Measurements from ENCODE around the gene RASGRP1.
"Not testable (repeated sequence)": the region's sequence is repeated elsewhere in the genome, so short reads cannot be mapped to it uniquely, and the experiment has no call there.

Gene RASGRP1

DNA sequence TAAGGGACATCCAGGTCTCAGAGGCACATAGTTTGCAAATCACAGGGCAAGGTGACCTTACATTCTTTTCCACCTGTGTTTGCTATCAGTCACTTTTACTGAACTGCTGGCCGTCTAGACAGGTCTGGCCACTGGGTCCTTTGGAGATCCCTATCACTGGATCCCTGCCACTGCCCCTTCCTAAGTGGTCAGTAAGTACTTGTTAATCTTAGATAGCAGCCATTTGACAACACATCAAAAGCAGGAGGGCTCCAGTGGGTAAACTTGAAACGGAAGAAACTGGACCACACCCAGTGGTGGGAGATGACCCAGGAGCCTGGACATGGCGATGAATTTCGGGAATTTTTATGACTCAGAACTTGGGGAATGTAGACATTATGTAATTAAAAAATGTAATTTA is 28.9 kb upstream of the RASGRP1 start:
- TF ChIP-seq, protein P1, sequence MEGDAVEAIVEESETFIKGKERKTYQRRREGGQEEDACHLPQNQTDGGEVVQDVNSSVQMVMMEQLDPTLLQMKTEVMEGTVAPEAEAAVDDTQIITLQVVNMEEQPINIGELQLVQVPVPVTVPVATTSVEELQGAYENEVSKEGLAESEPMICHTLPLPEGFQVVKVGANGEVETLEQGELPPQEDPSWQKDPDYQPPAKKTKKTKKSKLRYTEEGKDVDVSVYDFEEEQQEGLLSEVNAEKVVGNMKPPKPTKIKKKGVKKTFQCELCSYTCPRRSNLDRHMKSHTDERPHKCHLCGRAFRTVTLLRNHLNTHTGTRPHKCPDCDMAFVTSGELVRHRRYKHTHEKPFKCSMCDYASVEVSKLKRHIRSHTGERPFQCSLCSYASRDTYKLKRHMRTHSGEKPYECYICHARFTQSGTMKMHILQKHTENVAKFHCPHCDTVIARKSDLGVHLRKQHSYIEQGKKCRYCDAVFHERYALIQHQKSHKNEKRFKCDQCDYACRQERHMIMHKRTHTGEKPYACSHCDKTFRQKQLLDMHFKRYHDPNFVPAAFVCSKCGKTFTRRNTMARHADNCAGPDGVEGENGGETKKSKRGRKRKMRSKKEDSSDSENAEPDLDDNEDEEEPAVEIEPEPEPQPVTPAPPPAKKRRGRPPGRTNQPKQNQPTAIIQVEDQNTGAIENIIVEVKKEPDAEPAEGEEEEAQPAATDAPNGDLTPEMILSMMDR (conservative IDR thresholded peaks at IDR 0.05; ENCODE audit: low read depth, low read length), result no peak
- no peak overlapping the region for H3K4me3 ChIP-seq (ENCODE audit: low read length)
- DNase-seq (ENCODE audit: low read depth), result no peak

DNA sequence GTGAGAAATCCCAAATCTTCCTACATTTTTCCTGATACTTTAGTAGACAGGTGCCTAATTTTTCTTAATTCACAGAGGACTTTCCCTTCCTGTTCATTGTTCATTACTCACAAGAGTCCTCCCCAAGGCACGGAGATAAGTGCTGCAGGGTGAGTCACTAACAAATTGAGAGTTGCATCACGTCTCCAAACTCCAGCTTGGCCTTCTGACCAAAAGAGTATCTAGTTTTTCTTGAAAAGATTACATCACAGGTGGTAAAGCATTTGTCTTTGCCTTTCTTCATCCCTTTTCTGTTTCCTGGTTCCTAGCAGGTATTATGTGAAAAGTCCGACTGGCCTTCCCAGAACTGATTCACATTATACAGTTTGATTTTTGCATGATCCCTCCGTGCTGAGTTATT is 24.9 kb upstream of the RASGRP1 start:
- peak; percentile 35 for DNase-seq (ENCODE audit: low read depth)
- TF ChIP-seq, protein P1 (conservative IDR thresholded peaks at IDR 0.05; ENCODE audit: low read depth, low read length), result no peak
- H3K4me3 ChIP-seq (ENCODE audit: low read length), result no peak overlapping the region

DNA sequence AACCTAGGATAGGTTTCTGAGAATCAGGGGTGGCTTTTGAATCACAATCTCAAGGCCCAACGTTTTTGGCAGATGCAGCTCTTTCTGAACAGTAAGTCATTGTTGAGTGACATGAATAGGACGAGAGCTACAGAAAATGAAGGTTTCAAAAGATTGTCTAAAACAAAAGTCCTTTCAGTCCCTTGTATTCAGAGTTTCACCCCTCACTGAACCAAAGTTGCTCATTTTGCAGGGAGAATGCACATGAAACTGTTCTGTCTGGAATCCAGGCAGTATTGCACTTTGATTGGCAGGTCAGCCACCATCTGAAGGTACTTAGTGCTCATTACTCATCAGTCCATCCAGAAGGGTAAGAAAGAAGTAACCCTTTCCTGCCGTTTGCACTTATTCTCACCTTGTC is 24.1 kb upstream of the RASGRP1 start:
- peak; percentile 51 for DNase-seq (ENCODE audit: low read depth)
- H3K4me3 ChIP-seq (ENCODE audit: low read length), result no peak overlapping the region
- TF ChIP-seq, protein P1 (conservative IDR thresholded peaks at IDR 0.05; ENCODE audit: low read depth, low read length), result no peak

DNA sequence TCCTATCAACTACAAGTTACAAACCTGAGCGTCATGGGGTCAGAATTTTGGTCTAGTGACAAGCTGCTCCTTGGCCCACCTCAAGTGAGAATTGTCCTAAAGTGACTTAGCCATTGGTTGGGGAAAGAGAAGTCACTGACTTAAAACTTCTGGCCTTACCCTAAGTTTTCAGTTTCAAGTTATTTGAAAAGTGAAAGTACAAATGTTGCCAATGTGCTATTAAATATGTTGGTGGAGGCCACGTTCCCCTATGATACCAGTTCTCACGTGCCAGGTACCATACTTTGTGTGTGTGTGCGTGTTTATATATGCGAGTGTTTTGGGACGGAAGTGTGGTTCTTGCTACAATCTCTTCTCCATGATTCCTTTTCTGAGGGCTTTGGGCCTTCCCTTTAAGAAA is 22.6 kb upstream of the RASGRP1 start:
- no peak overlapping the region for H3K4me3 ChIP-seq (ENCODE audit: low read length)
- no peak for DNase-seq (ENCODE audit: low read depth)
- TF ChIP-seq, protein P1 (conservative IDR thresholded peaks at IDR 0.05; ENCODE audit: low read depth, low read length), result no peak

DNA sequence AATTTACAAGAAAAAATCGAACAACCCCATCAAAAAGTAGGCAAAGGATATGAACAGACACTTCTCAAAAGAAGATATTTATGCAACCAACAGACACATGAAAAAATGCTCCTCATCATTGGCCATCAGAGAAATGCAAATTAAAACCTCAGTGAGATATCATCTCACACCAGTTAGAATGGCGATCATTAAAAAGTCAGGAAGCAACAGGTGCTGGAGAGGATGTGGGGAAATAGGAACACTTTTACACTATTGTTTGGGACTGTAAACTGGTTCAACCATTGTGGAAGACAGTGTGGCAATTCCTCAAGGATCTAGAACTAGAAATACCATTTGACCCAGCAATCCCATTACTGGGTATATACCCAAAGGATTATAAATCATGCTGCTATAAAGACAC is 21.4 kb upstream of the RASGRP1 start:
- not testable (repeated sequence) for DNase-seq (ENCODE audit: low read depth); H3K4me3 ChIP-seq (ENCODE audit: low read length)

DNA sequence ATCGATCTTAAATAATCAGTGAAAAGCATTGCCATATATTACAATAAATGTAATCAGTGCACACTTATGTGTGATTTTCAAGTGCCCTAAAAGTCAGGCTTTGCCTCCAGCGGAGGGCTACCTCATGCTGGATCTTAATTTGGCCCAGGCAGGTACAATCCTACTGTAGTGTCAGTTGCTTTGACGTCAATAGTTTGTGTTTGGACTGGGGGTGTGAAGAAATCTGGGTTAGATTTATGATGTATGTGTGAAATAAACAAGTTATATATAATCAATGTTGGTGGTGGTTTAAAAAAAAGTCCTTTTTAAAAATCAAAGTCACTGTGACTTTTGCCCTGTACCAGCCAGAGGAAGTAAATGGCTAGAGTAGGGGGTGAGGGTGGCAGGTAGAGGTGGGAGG is 14.0 kb upstream of the RASGRP1 start:
- TF ChIP-seq, protein P1 (conservative IDR thresholded peaks at IDR 0.05; ENCODE audit: low read depth, low read length), result no peak
- no peak for DNase-seq (ENCODE audit: low read depth)

DNA sequence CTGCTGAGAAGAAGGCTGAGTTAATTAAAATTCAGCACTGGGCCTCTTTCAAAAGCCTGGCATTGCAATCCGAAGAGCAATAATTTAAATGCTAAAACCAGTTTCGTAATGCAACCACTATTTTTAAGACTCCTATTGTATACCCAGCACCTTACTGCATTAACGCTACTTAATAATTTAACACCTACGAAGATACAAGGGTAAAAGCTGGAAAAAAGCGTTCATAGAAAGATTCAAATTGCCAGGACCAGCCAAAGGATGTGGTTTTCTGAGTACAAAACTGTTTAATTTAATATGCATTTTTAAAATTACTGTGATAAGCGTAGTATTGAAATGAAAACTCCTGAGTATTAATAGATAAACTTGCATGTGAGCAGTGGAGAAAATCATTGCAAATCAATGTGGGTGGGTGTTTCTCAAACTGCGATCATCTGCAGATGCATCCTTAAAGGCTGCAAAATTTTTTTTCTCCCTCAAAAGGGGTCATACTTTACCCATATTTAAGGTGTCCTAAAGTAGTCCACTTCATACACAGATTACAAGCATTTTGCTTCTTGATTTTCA is 12.9 kb upstream of the RASGRP1 start:
- DNase-seq (ENCODE audit: low read depth), result no peak
- TF ChIP-seq, protein P1 (conservative IDR thresholded peaks at IDR 0.05; ENCODE audit: low read depth, low read length), result no peak
- H3K4me3 ChIP-seq (ENCODE audit: low read length), result no peak overlapping the region

More for the DNA sequence above, 14.0 kb upstream of the RASGRP1 start:
- H3K4me3 ChIP-seq (ENCODE audit: low read length), result no peak overlapping the region

DNA sequence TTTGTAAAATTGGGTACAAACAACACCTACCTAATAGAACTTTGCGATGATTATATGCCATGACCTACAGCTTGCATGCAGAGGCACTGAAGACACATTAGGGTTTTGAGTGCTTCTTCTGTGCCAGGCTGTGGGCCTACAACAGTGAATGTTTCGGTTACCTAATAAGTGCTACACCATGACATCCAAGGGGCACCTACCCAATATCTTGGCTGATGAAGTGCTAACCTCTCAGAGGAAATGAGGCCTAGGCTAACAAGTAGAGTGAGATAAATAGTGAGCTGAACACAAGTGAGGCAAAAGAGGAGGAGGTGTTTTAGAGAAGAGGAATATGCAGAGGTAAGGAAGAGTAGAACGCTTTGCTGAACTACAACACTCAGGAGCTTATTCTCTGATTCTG is 12.2 kb upstream of the RASGRP1 start:
- TF ChIP-seq, protein P1 (conservative IDR thresholded peaks at IDR 0.05; ENCODE audit: low read depth, low read length), result no peak
- no peak overlapping the region for H3K4me3 ChIP-seq (ENCODE audit: low read length)
- no peak for DNase-seq (ENCODE audit: low read depth)

Measured in retinal pigment epithelial cell (primary cell).